Body of pancreas (tissue), 4 donors: ENCODE results near the gene RRM1. TPM values are rescaled to one million over a fixed set of nuclear protein-coding genes. Genes with fewer than 3 reads are reported as not detected.
A peak's percentile ranks its signal among the peaks of the same experiment; 100 is the strongest.

Experiments
- ATAC-seq: fragments of 150-250 bp; one replicate; pipeline ENCODE4 v1.9.1; 2016
- DNase-seq, 4 donors: peaks; one replicate each; pipeline ENCODE4 v3.0.0-alpha.2; 2019
- H3K27ac ChIP-seq, 4 donors: fragments of 200-600 bp; sonication (generic); 1 replicate in 3 of 4; 2 replicates in 1 of 4; pipeline versions ENCODE4 v1.5.1 to v1.6.1; 2016 to 2019; ENCODE audit warnings: mild to moderate bottlenecking in 1 of 4, mixed read lengths in 1 of 4, moderate library complexity in 1 of 4
- H3K27me3 ChIP-seq, 2 donors: fragments of 200-600 bp; sonication (generic); one replicate each; pipeline ENCODE4 v1.6.0; 2016; ENCODE audit warnings: mild to moderate bottlenecking in 1 of 2
- H3K36me3 ChIP-seq, 2 donors: fragments of 200-600 bp; sonication (generic); replicated peaks in 1 of 2; 2 replicates each; pipeline ENCODE4 v1.5.1; 2016; ENCODE audit warnings: low read depth in 2 of 2; ENCODE audit not compliant: insufficient read depth in 1 of 2
- H3K4me1 ChIP-seq: fragments of 200-600 bp; sonication (generic); one replicate; pipeline ENCODE4 v1.6.0; 2016
- H3K4me3 ChIP-seq, 2 donors: fragments of 200-600 bp; sonication (generic); 1 replicate in 1 of 2; 2 replicates in 1 of 2; pipeline ENCODE4 v1.5.1; 2016 to 2019
- H3K9me3 ChIP-seq, 3 donors: fragments of 200-600 bp; sonication (generic); 1 replicate in 2 of 3; 2 replicates in 1 of 3; pipeline ENCODE4 v1.5.1; 2016
- POLR2A ChIP-seq, 3 donors: fragments of 450-650 bp; IDR thresholded peaks; one replicate each; pipeline ENCODE4 v1.6.1; 2016; ENCODE audit warnings: antibody characterized with exemption in 3 of 3, mild to moderate bottlenecking in 2 of 3
- WGBS, 2 donors: methylation state at CpG; one replicate each; pipeline ENCODE4 v1.1.5; 2017; 5-methylcytosine and 5-hydroxymethylcytosine counted together
- intact Hi-C: fragments of 100-400 bp; cut with DNase I; formaldehyde crosslinking; loops from one replicate; pipeline ENCODE4 v1.15.1; 2023
- total RNA-seq, 2 donors: library from RNA; depleted of rRNA; stranded (reverse); fragments of >200 nt; gene quantifications; one replicate each; pipeline ENCODE4 v1.1.0, GENCODE V29; 2016
- TF ChIP-seq, protein P1 (sequence below), 7 experiments: fragments of 450-650 bp in 4 of 7; fragments of 200-600 bp in 3 of 7; sonication (generic) in 3 of 7; IDR thresholded peaks; one replicate each; pipeline ENCODE4 v1.5.1; 2016 to 2019; ENCODE audit warnings: antibody characterized with exemption in 7 of 7

Gene RRM1
- total RNA-seq, 2 donors from 2014 or later = 7.3 to 12.2 TPM

DNA sequence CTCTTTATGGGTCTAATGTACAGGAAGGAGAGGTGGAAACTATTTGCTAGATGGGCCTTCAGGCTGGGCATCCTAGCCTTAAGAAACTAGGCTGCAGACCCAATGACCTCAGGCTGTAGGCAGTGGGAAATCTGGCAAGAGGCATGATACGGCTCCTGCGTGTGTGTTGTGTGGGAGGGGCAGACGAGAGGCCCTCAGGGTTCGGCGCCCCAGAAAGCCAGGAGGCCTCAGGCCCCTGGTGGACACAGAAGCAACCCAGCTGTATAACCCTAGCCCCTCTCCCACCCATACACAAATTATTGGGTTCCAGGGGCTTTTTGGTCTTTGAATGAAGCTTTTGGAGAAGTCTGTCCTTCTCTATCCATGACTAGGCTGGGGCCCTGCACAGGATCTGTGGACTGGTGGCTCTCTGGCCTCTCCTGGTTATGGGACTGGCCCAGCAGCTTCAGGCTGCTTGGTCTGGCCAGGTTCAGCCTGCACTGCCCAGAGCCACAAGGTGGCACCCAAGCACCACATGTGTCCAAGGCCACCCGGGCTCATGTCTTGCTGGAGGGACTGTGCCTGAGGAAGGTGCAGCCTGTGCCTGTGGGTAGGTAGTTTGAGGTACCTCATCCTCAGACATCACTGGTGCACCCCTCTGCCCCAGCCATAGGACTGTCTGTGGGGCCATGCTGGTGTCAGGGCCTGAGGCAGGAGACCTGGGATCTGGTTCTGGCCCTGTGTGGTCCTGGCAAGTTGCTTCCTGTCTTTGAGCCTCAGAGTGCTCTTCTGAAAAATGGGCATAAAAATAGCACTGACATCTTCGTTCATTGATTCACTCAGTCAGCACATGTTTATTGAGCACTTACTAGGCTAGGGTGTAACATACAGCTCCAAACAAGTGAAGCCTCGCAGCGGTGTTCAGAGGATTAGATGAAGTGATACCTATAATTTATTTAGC is 87.5 kb downstream of the RRM1 start:
- no peaks in the 10 kb centered on the region for H3K4me1 ChIP-seq
- H3K36me3 ChIP-seq = no peaks in the 10 kb centered on the region
- peak; percentile 76 for ATAC-seq
- no peaks in the 10 kb centered on the region for H3K9me3 ChIP-seq
- no peak for TF ChIP-seq POLR2A (IDR thresholded peaks at IDR 0.05)
- TF ChIP-seq, protein P1, sequence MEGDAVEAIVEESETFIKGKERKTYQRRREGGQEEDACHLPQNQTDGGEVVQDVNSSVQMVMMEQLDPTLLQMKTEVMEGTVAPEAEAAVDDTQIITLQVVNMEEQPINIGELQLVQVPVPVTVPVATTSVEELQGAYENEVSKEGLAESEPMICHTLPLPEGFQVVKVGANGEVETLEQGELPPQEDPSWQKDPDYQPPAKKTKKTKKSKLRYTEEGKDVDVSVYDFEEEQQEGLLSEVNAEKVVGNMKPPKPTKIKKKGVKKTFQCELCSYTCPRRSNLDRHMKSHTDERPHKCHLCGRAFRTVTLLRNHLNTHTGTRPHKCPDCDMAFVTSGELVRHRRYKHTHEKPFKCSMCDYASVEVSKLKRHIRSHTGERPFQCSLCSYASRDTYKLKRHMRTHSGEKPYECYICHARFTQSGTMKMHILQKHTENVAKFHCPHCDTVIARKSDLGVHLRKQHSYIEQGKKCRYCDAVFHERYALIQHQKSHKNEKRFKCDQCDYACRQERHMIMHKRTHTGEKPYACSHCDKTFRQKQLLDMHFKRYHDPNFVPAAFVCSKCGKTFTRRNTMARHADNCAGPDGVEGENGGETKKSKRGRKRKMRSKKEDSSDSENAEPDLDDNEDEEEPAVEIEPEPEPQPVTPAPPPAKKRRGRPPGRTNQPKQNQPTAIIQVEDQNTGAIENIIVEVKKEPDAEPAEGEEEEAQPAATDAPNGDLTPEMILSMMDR (IDR thresholded peaks at IDR 0.05) = peak; percentile 51 to 87 (median 72)
- intact Hi-C loops = loop anchor here (10.0 kb wide), 1 partner anchor 823 kb away; no protein-coding TSS in a partner anchor
- H3K27ac ChIP-seq = no peak overlapping the region
- H3K4me3 ChIP-seq = no peak overlapping the region
- 38 to 47% methylated on average over 6 to 9 of the region's 9 CpGs for WGBS, 2 donors
- H3K27me3 ChIP-seq = no peaks in the 10 kb centered on the region
- peak; percentile 74 to 86 (median 80) for DNase-seq

- DNase-seq = no peak
- H3K4me3 ChIP-seq = no peak overlapping the region
- H3K27ac ChIP-seq = no peak overlapping the region
- TF ChIP-seq POLR2A (IDR thresholded peaks at IDR 0.05) = no peak
- TF ChIP-seq, protein P1 (IDR thresholded peaks at IDR 0.05) = no peak
- WGBS, 2 donors = 73 to 84% methylated on average over 13 to 14 of the region's 14 CpGs
- no peaks in the 10 kb centered on the region for H3K9me3 ChIP-seq
- no peaks in the 10 kb centered on the region for H3K36me3 ChIP-seq
- ATAC-seq = no peak
- intact Hi-C loops = loop anchor here (10.0 kb wide), 1 partner anchor 821 kb away; no protein-coding TSS in a partner anchor
- H3K4me1 ChIP-seq = peaks cover 5% of the 10 kb centered on the region
- H3K27me3 ChIP-seq = no peaks in the 10 kb centered on the region
Measured at GRCh38 chr11:4183410-4184057, 88.9 kb downstream of the RRM1 start.

GRCh38 chr11:4184163-4184916 is 89.7 kb downstream of the RRM1 start:
- Histone ChIP-seq H3K4me1 (peaks cover 5% of the 10 kb centered on the region), H3K36me3 (no peaks in the 10 kb centered on the region), H3K27me3 (no peaks in the 10 kb centered on the region), H3K9me3 (no peaks in the 10 kb centered on the region), H3K27ac (no peak overlapping the region), H3K4me3 (no peak overlapping the region)
- ATAC-seq = no peak
- DNase-seq = no peak
- TF ChIP-seq, protein P1 (IDR thresholded peaks at IDR 0.05) = no peak
- no peak for TF ChIP-seq POLR2A (IDR thresholded peaks at IDR 0.05)
- intact Hi-C loops = loop anchor here (10.0 kb wide), 1 partner anchor 820 kb away; no protein-coding TSS in a partner anchor
- 56 to 67% methylated on average over 7 of the region's 7 CpGs for WGBS, 2 donors

GRCh38 chr11:4185561-4185960 is 91.0 kb downstream of the RRM1 start:
- no peak overlapping the region for H3K4me3 ChIP-seq
- H3K36me3 ChIP-seq = no peaks in the 10 kb centered on the region
- DNase-seq (no peak), ATAC-seq (no peak)
- intact Hi-C loops = loop anchor here (5.0 to 10.0 kb wide), 2 partner anchors 357 to 819 kb away; no protein-coding TSS in a partner anchor
- H3K27me3 ChIP-seq = no peaks in the 10 kb centered on the region
- TF ChIP-seq POLR2A (IDR thresholded peaks at IDR 0.05) = no peak
- TF ChIP-seq, protein P1 (IDR thresholded peaks at IDR 0.05) = no peak
- H3K9me3 ChIP-seq = no peaks in the 10 kb centered on the region
- 52 to 64% methylated on average over 2 to 3 of the region's 3 CpGs for WGBS, 2 donors
- H3K4me1 ChIP-seq = peaks cover 5% of the 10 kb centered on the region
- H3K27ac ChIP-seq = no peak overlapping the region
